SJSA1 (cell line): ENCODE measurements around the gene FAM153A. TPM values are rescaled to one million over a fixed set of nuclear protein-coding genes. Genes with fewer than 3 reads are reported as not detected.
"Not testable (repeated sequence)": the region's sequence is repeated elsewhere in the genome, so short reads cannot be mapped to it uniquely, and the experiment has no call there.

Source experiments
- DNase-seq, 2 experiments: peaks; one replicate each; pipeline ENCODE4 v3.0.0-alpha.2; 2015 to 2020; ENCODE audit warnings: low spot score in 2 of 2, low read depth in 1 of 2
- H3K27ac ChIP-seq: fragments of 250-450 bp; sonication (Bioruptor Pico); 2 replicates; pipeline ENCODE4 v1.5.1; 2020; ENCODE audit warnings: mild to moderate bottlenecking, moderate library complexity
- H3K27me3 ChIP-seq: fragments of 250-450 bp; sonication (Bioruptor Pico); replicated peaks from 2 replicates; pipeline ENCODE4 v1.5.1; 2020; ENCODE audit warnings: mild to moderate bottlenecking, moderate library complexity
- H3K36me3 ChIP-seq: fragments of 250-450 bp; sonication (Bioruptor Pico); 2 replicates; pipeline ENCODE4 v1.5.1; 2020; ENCODE audit warnings: mild to moderate bottlenecking
- H3K4me1 ChIP-seq: fragments of 250-450 bp; sonication (Bioruptor Pico); replicated peaks from 2 replicates; pipeline ENCODE4 v1.6.1; 2021; ENCODE audit warnings: mild to moderate bottlenecking
- H3K4me3 ChIP-seq: fragments of 250-450 bp; sonication (Bioruptor Pico); 2 replicates; pipeline ENCODE4 v1.5.1; 2020; ENCODE audit warnings: mild to moderate bottlenecking
- H3K9me3 ChIP-seq: fragments of 250-450 bp; sonication (Bioruptor Pico); replicated peaks from 2 replicates; pipeline ENCODE4 v1.5.1; 2020; ENCODE audit warnings: mild to moderate bottlenecking
- total RNA-seq: library from RNA; depleted of rRNA; stranded (reverse); fragments of >200 nt; shearing (Covaris generic); gene quantifications from 2 replicates; pipeline ENCODE4 v1.2.3, GENCODE V29; 2014; rRNA removed

The FAM153A gene
- total RNA-seq, 1 experiment from 2014 or later: not detected

- not testable (repeated sequence) for H3K27ac ChIP-seq, H3K27me3 ChIP-seq, H3K4me3 ChIP-seq, DNase-seq, H3K9me3 ChIP-seq, H3K36me3 ChIP-seq, H3K4me1 ChIP-seq
These were observed 88.8 kb downstream of the FAM153A start for GRCh38 chr5:177693671-177694517.

- DNase-seq, H3K36me3 ChIP-seq, H3K27me3 ChIP-seq, H3K27ac ChIP-seq, H3K4me1 ChIP-seq, H3K4me3 ChIP-seq, H3K9me3 ChIP-seq: not testable (repeated sequence)
These were observed 89.7 kb downstream of the FAM153A start for GRCh38 chr5:177692969-177693368.

GRCh38 chr5:177692507-177692906, 90.2 kb downstream of the FAM153A start:
- DNase-seq, H3K27ac ChIP-seq, H3K9me3 ChIP-seq: not testable (repeated sequence)

GRCh38 chr5:177689011-177689610, 93.6 kb downstream of the FAM153A start:
- H3K9me3 ChIP-seq, H3K27ac ChIP-seq: not testable (repeated sequence)

More at GRCh38 chr5:177692507-177692906, 90.2 kb downstream of the FAM153A start:
- H3K4me3 ChIP-seq, H3K36me3 ChIP-seq, H3K27me3 ChIP-seq, H3K4me1 ChIP-seq: not testable (repeated sequence)

GRCh38 chr5:177688091-177688490, 94.6 kb downstream of the FAM153A start:
- not testable (repeated sequence) for H3K9me3 ChIP-seq, H3K36me3 ChIP-seq, H3K4me1 ChIP-seq, H3K27ac ChIP-seq, H3K4me3 ChIP-seq, H3K27me3 ChIP-seq, DNase-seq

More at GRCh38 chr5:177689011-177689610, 93.6 kb downstream of the FAM153A start:
- not testable (repeated sequence) for H3K27me3 ChIP-seq, H3K36me3 ChIP-seq, H3K4me1 ChIP-seq, H3K4me3 ChIP-seq, DNase-seq

- DNase-seq, H3K27ac ChIP-seq, H3K4me3 ChIP-seq, H3K27me3 ChIP-seq, H3K4me1 ChIP-seq, H3K9me3 ChIP-seq, H3K36me3 ChIP-seq: not testable (repeated sequence)
These were observed 100.8 kb downstream of the FAM153A start for GRCh38 chr5:177681920-177682319.

Other genes with a start within 250 kb of the FAM153A start
- 24.9 and 29.9 TPM in 2 replicates for gene FAM193B, start 228.3 kb downstream of the FAM153A start, total RNA-seq
- gene TMED9, start 190.7 kb downstream of the FAM153A start, total RNA-seq: 141 and 148 TPM in 2 replicates
- 37.9 and 53.0 TPM in 2 replicates for gene B4GALT7, start 182.8 kb downstream of the FAM153A start, total RNA-seq
- gene PROP1, start 213.3 kb upstream of the FAM153A start, total RNA-seq: not detected in 2 replicates